ENCODE data around the gene UVSSA.

UVSSA gene

DNA sequence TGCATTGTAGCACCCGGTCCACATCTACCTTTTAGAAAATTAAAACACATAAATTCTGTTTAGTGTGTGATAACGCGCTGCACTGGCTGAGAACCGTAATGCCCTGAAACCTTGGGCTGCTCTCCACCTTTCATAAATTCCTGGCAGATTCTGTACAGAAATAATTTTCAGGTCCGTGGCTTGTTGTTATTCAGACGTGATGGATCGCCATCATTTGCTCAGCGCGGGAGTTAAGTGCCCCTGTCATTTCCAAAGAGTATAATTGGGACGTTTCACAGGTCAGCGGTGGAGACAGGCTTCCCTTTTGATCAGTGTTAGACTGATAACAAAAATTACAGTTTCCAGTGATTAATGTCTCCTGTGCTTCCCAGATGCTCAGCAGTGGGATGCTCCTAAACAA is 16.5 kb downstream of the UVSSA start:
- Histone ChIP-seq H3K27me3 (ENCODE audit: control insufficient read depth in 1 of 2, insufficient read depth in 2 of 2, low read length in 2 of 2) (no peaks in the 10 kb centered on the region), H3K9me3 (ENCODE audit: low read length) (no peaks in the 10 kb centered on the region), H3K27ac (ENCODE audit: low read depth, low read length) (no peak overlapping the region), H3K4me3 (ENCODE audit: low read depth in 1 of 2, low read length in 2 of 2) (no peak overlapping the region), H3K9ac (ENCODE audit: low read length) (no peak overlapping the region), H3K36me3 (ENCODE audit: insufficient read depth, low read length) (peaks cover 24% of the 10 kb centered on the region), H3K4me1 (ENCODE audit: insufficient read depth, low read length) (no peaks in the 10 kb centered on the region)

DNA sequence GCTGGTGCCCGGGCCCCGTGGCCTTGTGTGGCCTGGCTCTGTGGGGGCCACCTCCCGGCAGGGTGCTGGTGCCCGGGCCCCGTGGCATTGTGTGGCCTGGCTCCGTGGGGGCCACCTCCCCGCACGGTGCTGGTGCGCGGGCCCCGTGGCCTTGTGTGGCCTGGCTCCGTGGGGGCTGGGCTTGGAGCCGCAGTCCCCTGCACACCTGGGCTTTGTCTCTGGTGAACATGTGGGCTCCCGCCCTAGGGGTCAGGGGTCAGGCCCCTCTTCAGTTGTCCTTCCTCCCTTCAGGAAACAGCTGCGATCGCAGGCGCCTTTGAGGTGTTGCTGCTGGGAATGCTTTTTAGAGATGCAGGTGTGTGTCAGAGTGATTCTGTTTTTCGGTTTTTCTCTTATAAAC is 17.2 kb downstream of the UVSSA start:
- H3K27ac ChIP-seq (ENCODE audit: low read depth, low read length) = no peak overlapping the region

DNA sequence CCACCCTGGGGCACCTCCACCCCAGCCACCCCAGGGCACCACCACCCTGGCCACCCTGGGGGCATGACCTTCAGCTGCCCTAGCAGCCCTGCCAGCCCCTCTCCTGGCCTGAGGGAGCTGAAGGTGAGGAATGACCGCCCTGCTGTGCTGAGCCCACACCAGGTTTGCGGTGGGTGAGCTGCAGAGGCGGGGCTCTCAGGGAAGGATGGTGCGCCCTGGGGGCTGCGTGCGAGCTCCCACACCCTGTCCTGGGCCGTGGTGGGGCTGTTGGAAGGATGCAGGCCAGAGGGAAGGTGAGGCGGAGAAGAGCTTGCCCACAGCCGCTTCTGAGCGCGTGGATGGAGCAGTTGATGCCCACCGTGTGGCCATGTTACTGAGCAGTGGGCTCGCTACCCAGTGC is 17.7 kb downstream of the UVSSA start:
- H3K4me3 ChIP-seq (ENCODE audit: low read depth in 1 of 2, low read length in 2 of 2) = no peak overlapping the region
- H3K4me1 ChIP-seq (ENCODE audit: insufficient read depth, low read length) = no peaks in the 10 kb centered on the region
- H3K27ac ChIP-seq (ENCODE audit: low read depth, low read length) = no peak overlapping the region
- no peaks in the 10 kb centered on the region for H3K9me3 ChIP-seq (ENCODE audit: low read length)
- H3K9ac ChIP-seq (ENCODE audit: low read length) = no peak overlapping the region
- peaks cover 24% of the 10 kb centered on the region for H3K36me3 ChIP-seq (ENCODE audit: insufficient read depth, low read length)
- no peaks in the 10 kb centered on the region for H3K27me3 ChIP-seq (ENCODE audit: control insufficient read depth in 1 of 2, insufficient read depth in 2 of 2, low read length in 2 of 2)

More for the DNA sequence above, 17.2 kb downstream of the UVSSA start:
- Histone ChIP-seq H3K9ac (ENCODE audit: low read length) (no peak overlapping the region), H3K4me3 (ENCODE audit: low read depth in 1 of 2, low read length in 2 of 2) (no peak overlapping the region), H3K4me1 (ENCODE audit: insufficient read depth, low read length) (no peaks in the 10 kb centered on the region), H3K9me3 (ENCODE audit: low read length) (no peaks in the 10 kb centered on the region), H3K36me3 (ENCODE audit: insufficient read depth, low read length) (peaks cover 24% of the 10 kb centered on the region), H3K27me3 (ENCODE audit: control insufficient read depth in 1 of 2, insufficient read depth in 2 of 2, low read length in 2 of 2) (no peaks in the 10 kb centered on the region)

GRCh38 chr4:1365271-1366178 is 18.5 kb downstream of the UVSSA start:
- no peaks in the 10 kb centered on the region for H3K4me1 ChIP-seq (ENCODE audit: insufficient read depth, low read length)
- peaks cover 21% of the 10 kb centered on the region for H3K36me3 ChIP-seq (ENCODE audit: insufficient read depth, low read length)
- H3K9me3 ChIP-seq (ENCODE audit: low read length) = no peaks in the 10 kb centered on the region
- no peak overlapping the region for H3K9ac ChIP-seq (ENCODE audit: low read length)
- no peak overlapping the region for H3K4me3 ChIP-seq (ENCODE audit: low read depth in 1 of 2, low read length in 2 of 2)
- no peaks in the 10 kb centered on the region for H3K27me3 ChIP-seq (ENCODE audit: control insufficient read depth in 1 of 2, insufficient read depth in 2 of 2, low read length in 2 of 2)
- no peak overlapping the region for H3K27ac ChIP-seq (ENCODE audit: low read depth, low read length)

- no peaks in the 10 kb centered on the region for H3K4me1 ChIP-seq (ENCODE audit: insufficient read depth, low read length)
- no peak overlapping the region for H3K9ac ChIP-seq (ENCODE audit: low read length)
- H3K27ac ChIP-seq (ENCODE audit: low read depth, low read length) = no peak overlapping the region
- peaks cover 18% of the 10 kb centered on the region for H3K36me3 ChIP-seq (ENCODE audit: insufficient read depth, low read length)
- no peaks in the 10 kb centered on the region for H3K27me3 ChIP-seq (ENCODE audit: control insufficient read depth in 1 of 2, insufficient read depth in 2 of 2, low read length in 2 of 2)
- H3K4me3 ChIP-seq (ENCODE audit: low read depth in 1 of 2, low read length in 2 of 2) = no peak overlapping the region
- no peaks in the 10 kb centered on the region for H3K9me3 ChIP-seq (ENCODE audit: low read length)
Observed at GRCh38 chr4:1366371-1367229, 19.6 kb downstream of the UVSSA start.

DNA sequence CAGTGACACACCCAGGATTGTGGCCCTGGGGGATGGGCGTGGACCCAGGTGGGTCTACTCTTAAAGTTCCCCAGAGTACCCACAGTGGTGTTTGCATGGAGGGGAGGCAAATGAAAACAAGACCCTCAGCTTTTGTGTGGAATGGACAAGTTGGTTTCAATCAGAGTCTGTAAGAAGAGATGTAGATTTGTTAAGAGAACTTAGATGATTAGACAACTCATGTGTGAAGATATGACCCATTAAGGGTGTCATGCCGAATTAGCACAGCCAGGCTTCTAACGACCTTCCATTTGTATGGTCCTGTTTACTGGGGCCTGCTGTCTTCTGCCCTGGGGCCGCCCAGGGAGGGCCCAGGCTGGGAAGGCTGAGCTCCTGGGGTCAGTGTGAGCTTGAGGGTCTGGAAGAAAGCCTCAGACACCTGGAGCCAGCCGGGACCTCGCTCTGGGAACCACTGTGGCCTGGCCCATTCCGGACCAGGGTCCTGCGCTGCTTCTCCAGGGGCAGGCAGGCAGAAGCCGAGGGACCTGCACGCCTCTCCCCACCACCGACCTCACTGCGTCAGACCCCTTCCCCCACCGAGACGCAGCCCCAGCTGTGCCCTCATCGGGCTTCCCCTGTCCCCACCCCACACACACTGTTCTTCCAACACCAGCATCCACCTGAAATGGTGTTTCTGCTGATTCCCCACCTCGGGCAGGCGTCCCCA is 20.4 kb downstream of the UVSSA start:
- Histone ChIP-seq H3K4me3 (ENCODE audit: low read depth in 1 of 2, low read length in 2 of 2) (no peak overlapping the region), H3K36me3 (ENCODE audit: insufficient read depth, low read length) (peaks cover 18% of the 10 kb centered on the region), H3K9ac (ENCODE audit: low read length) (no peak overlapping the region), H3K27ac (ENCODE audit: low read depth, low read length) (no peak overlapping the region), H3K27me3 (ENCODE audit: control insufficient read depth in 1 of 2, insufficient read depth in 2 of 2, low read length in 2 of 2) (no peaks in the 10 kb centered on the region), H3K4me1 (ENCODE audit: insufficient read depth, low read length) (no peaks in the 10 kb centered on the region), H3K9me3 (ENCODE audit: low read length) (no peaks in the 10 kb centered on the region)

DNA sequence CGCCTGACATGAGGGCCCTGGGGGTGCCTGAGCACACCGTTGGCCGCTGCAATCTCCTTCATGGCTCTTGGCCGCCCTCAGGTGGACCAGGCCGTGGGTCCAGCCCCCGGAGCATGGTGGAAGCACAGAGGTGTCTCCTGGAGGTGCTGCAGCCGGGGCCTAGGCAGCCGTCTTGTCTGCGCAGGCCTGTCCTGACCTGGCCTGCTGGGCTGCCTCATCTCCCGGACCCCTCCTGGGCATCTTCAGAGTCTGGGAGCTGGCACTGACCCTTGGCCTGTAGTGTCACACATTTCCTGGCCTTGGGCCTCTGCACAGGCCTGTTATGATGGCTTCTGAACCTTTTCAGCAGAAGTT is 20.9 kb downstream of the UVSSA start:
- Histone ChIP-seq H3K4me1 (ENCODE audit: insufficient read depth, low read length) (no peaks in the 10 kb centered on the region), H3K4me3 (ENCODE audit: low read depth in 1 of 2, low read length in 2 of 2) (no peak overlapping the region), H3K9ac (ENCODE audit: low read length) (no peak overlapping the region), H3K27ac (ENCODE audit: low read depth, low read length) (no peak overlapping the region), H3K27me3 (ENCODE audit: control insufficient read depth in 1 of 2, insufficient read depth in 2 of 2, low read length in 2 of 2) (no peaks in the 10 kb centered on the region), H3K9me3 (ENCODE audit: low read length) (no peaks in the 10 kb centered on the region), H3K36me3 (ENCODE audit: insufficient read depth, low read length) (peaks cover 18% of the 10 kb centered on the region)

DNA sequence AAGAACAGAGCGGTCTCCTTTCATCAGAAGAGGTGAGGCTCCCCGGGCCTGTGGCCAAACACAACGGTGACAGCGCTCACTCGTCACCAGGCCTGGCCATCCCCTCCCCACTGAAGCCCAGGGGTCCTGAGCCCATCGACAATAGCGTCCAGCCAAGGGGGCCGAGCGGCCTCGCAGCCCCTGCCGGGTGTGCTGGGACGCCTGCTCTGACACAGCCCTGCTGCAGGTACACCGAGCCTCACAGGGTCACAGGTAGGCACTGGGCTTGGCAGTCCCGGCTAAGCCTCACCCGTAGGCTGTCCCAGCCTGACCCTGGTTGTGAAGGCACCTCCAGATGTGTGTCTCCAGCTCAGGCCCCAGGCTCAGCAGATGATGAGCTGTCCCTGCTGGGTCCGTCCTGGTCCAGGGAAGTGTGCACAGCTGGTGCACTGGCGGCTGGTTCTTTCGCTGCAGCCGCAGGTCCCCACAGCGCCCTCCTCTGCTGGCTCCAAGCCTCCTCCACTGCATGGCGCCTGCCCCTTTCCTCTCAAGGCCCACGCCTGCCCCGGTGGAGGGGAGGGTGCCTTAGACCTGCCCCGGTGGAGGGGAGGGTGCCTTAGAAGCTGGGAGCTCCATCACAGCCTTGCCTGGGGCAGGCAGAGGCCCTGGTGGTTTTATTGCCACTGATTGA is 21.5 kb downstream of the UVSSA start:
- H3K36me3 ChIP-seq (ENCODE audit: insufficient read depth, low read length) = peaks cover 16% of the 10 kb centered on the region
- no peak overlapping the region for H3K9ac ChIP-seq (ENCODE audit: low read length)
- H3K4me3 ChIP-seq (ENCODE audit: low read depth in 1 of 2, low read length in 2 of 2) = no peak overlapping the region
- no peak overlapping the region for H3K27ac ChIP-seq (ENCODE audit: low read depth, low read length)
- H3K27me3 ChIP-seq (ENCODE audit: control insufficient read depth in 1 of 2, insufficient read depth in 2 of 2, low read length in 2 of 2) = no peaks in the 10 kb centered on the region
- no peaks in the 10 kb centered on the region for H3K4me1 ChIP-seq (ENCODE audit: insufficient read depth, low read length)
- H3K9me3 ChIP-seq (ENCODE audit: low read length) = no peaks in the 10 kb centered on the region

GRCh38 chr4:1369091-1369450 is 22.1 kb downstream of the UVSSA start:
- no peak overlapping the region for H3K27ac ChIP-seq (ENCODE audit: low read depth, low read length)
- H3K9me3 ChIP-seq (ENCODE audit: low read length) = no peaks in the 10 kb centered on the region
- H3K9ac ChIP-seq (ENCODE audit: low read length) = no peak overlapping the region
- H3K27me3 ChIP-seq (ENCODE audit: control insufficient read depth in 1 of 2, insufficient read depth in 2 of 2, low read length in 2 of 2) = no peaks in the 10 kb centered on the region
- H3K4me3 ChIP-seq (ENCODE audit: low read depth in 1 of 2, low read length in 2 of 2) = no peak overlapping the region
- no peaks in the 10 kb centered on the region for H3K4me1 ChIP-seq (ENCODE audit: insufficient read depth, low read length)
- peaks cover 14% of the 10 kb centered on the region for H3K36me3 ChIP-seq (ENCODE audit: insufficient read depth, low read length)

DNA sequence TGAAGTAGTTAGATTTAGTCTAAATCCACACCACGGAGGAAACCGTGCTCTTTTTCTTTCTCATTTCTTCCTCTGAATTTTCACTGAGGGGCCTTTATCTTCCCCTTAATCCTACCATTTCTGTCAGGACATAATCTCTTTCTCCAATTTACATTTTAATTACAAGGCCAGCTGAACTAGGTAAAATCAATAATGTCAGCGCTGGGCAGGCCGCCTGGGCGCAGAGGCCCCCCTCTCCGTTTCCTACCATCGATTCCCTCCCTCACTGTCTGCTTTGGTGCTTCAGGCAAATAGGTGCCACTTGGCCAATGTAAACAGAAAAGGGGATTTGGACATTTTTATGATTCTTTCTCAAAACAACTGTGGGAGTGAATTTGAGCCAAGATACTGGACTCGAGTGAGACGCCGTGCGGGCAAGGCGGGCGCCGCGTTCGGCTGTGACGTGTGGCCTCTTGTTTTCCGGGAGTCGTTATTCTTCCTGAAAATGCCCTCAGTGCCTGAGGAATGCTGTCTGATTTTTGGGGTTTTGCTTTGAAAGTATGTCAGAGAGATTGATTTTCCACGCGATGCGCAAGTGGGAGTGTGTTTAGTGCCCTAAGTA is 22.6 kb downstream of the UVSSA start:
- H3K27ac ChIP-seq (ENCODE audit: low read depth, low read length) = no peak overlapping the region
- H3K27me3 ChIP-seq (ENCODE audit: control insufficient read depth in 1 of 2, insufficient read depth in 2 of 2, low read length in 2 of 2) = no peaks in the 10 kb centered on the region
- H3K4me1 ChIP-seq (ENCODE audit: insufficient read depth, low read length) = no peaks in the 10 kb centered on the region
- H3K4me3 ChIP-seq (ENCODE audit: low read depth in 1 of 2, low read length in 2 of 2) = no peak overlapping the region
- no peak overlapping the region for H3K9ac ChIP-seq (ENCODE audit: low read length)
- H3K36me3 ChIP-seq (ENCODE audit: insufficient read depth, low read length) = peaks cover 14% of the 10 kb centered on the region
- H3K9me3 ChIP-seq (ENCODE audit: low read length) = no peaks in the 10 kb centered on the region
